ENCODE results near the gene SLC4A4. TPM values are rescaled to one million over a fixed set of nuclear protein-coding genes. Genes with fewer than 3 reads are reported as not detected.

The SLC4A4 gene
- total and polyA plus RNA-seq, 10 of the 15 experiments (the other 5 are each of a cell fraction or from before 2014, with no cell fraction given), result 0.05 to 0.44 (median 0.18) TPM

DNA sequence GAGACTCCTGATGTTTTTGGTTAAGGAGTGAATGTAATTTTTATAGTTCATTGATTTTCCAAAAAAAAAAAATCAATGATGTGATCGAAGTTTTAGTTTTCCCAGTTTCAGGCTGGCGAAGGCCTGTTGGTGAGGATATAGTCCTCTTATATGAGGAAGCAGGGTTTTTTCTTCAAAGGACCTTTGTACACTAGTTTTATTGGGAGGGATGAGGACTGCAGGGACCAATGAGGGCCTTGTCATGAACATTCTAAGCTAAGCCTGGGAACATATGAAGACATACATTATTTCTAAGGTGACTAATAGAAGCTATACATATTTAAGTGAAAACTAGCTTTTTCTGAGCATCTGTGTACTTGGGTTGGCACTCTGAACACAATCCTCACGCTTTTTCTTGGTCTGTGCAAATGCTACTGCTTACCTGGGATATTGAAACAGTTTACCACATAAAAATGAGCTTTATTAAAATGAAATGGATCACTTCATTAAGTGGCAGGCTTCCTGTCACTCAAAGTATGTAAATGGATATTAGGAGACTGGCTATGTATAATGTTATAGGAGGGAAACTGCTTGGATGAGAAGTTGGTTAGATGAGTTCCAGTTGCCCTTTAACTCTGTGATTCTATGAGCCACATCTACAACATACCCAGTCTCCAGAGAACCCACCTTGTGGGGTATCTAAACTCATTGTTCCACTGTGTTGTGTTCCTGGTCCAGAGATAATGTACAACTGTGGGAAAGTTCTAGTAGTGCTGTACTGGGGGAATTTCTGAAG lies 43.5 kb downstream of the SLC4A4 start:
- ChIA-PET CTCF (interaction anchor here (0.7 to 1.4 kb wide), 2 partner anchors 8 to 24 kb away, joined by 3 read pairs; no protein-coding TSS in a partner anchor), RAD21 (ENCODE audit: unreplicated experiment) (no interaction called here), POLR2A (no interaction called here), SMC1A (ENCODE audit: uncharacterized antibody, unreplicated experiment) (interaction anchor here (1.1 kb wide), 1 partner anchor 12 kb away, joined by 3 read pairs; no protein-coding TSS in a partner anchor)
- Histone ChIP-seq H3K4me3 (no peak overlapping the region), H3K36me3 (ENCODE audit: control insufficient read depth in 2 of 2, insufficient read depth in 2 of 2, low read length in 1 of 2) (no peaks in the 10 kb centered on the region), H4K20me1 (ENCODE audit: control insufficient read depth, insufficient read depth) (no peaks in the 10 kb centered on the region), H3K79me2 (ENCODE audit: control insufficient read depth, insufficient read depth, low read length) (no peaks in the 10 kb centered on the region), H3K4me2 (ENCODE audit: control insufficient read depth, insufficient read depth) (no peak overlapping the region), H3K4me1 (ENCODE audit: control insufficient read depth, insufficient read depth, low read length) (no peaks in the 10 kb centered on the region), H3K27me3 (replicated peaks in 1 of 2; ENCODE audit: control insufficient read depth in 2 of 2, insufficient read depth in 2 of 2, low read length in 1 of 2) (no peaks in the 10 kb centered on the region), H3K9ac (ENCODE audit: control insufficient read depth, insufficient read depth, low read length) (no peak overlapping the region), H3K27ac (ENCODE audit: control insufficient read depth, insufficient read depth) (no peak overlapping the region), H2AFZ (ENCODE audit: control insufficient read depth, low read depth, low read length) (no peak overlapping the region), H3K9me3 (replicated peaks; ENCODE audit: control insufficient read depth, insufficient read depth, low read length) (no peaks in the 10 kb centered on the region)
- DNase-seq (ENCODE audit: low read depth, low spot score) (no peak), ATAC-seq (no peak), FAIRE-seq (no peak)
- intact Hi-C loops (cut with micrococcal nuclease; ENCODE audit: unreplicated experiment), result no loop called here
- BruUV-seq (replicated peaks), result no TSS peak
- TF ChIP-seq CREB1 (IDR thresholded peaks at IDR 0.05; ENCODE audit: low read depth) (no peak), EZH2 (IDR thresholded peaks at IDR 0.05; ENCODE audit: borderline replicate concordance, control insufficient read depth, low read depth, low read length) (no peak)
- TF ChIP-seq, protein P1, sequence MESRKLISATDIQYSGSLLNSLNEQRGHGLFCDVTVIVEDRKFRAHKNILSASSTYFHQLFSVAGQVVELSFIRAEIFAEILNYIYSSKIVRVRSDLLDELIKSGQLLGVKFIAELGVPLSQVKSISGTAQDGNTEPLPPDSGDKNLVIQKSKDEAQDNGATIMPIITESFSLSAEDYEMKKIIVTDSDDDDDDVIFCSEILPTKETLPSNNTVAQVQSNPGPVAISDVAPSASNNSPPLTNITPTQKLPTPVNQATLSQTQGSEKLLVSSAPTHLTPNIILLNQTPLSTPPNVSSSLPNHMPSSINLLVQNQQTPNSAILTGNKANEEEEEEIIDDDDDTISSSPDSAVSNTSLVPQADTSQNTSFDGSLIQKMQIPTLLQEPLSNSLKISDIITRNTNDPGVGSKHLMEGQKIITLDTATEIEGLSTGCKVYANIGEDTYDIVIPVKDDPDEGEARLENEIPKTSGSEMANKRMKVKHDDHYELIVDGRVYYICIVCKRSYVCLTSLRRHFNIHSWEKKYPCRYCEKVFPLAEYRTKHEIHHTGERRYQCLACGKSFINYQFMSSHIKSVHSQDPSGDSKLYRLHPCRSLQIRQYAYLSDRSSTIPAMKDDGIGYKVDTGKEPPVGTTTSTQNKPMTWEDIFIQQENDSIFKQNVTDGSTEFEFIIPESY (IDR thresholded peaks at IDR 0.05), result no peak
- TF ChIP-seq, protein P2, sequence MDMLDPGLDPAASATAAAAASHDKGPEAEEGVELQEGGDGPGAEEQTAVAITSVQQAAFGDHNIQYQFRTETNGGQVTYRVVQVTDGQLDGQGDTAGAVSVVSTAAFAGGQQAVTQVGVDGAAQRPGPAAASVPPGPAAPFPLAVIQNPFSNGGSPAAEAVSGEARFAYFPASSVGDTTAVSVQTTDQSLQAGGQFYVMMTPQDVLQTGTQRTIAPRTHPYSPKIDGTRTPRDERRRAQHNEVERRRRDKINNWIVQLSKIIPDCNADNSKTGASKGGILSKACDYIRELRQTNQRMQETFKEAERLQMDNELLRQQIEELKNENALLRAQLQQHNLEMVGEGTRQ (IDR thresholded peaks at IDR 0.05; ENCODE audit: borderline replicate concordance, low read depth, low read length), result no peak
- in situ Hi-C loops (cut with MboI), result no loop called here
- 23% methylated on average over 3 of the region's 3 CpGs for WGBS (ENCODE audit: insufficient coverage, insufficient replicate concordance, low lambda C conversion rate, missing lambda C conversion rate)

Measured in GM12878 (cell line).